ENCODE results near the gene SPRED2.

SPRED2 gene

GRCh38 chr2:65294701-65295100 lies 137.7 kb downstream of the SPRED2 start:
- FAIRE-seq (no peak), DNase-seq (ENCODE audit: extremely low spot score, insufficient read length, low read depth) (no peak)

- DNase-seq (ENCODE audit: extremely low spot score, insufficient read length, low read depth) (no peak), FAIRE-seq (no peak)
Observed at GRCh38 chr2:65294136-65294535, 138.3 kb downstream of the SPRED2 start.

GRCh38 chr2:65293376-65293775 lies 139.0 kb downstream of the SPRED2 start:
- no peak for DNase-seq (ENCODE audit: extremely low spot score, insufficient read length, low read depth)
- no peak for FAIRE-seq

DNA sequence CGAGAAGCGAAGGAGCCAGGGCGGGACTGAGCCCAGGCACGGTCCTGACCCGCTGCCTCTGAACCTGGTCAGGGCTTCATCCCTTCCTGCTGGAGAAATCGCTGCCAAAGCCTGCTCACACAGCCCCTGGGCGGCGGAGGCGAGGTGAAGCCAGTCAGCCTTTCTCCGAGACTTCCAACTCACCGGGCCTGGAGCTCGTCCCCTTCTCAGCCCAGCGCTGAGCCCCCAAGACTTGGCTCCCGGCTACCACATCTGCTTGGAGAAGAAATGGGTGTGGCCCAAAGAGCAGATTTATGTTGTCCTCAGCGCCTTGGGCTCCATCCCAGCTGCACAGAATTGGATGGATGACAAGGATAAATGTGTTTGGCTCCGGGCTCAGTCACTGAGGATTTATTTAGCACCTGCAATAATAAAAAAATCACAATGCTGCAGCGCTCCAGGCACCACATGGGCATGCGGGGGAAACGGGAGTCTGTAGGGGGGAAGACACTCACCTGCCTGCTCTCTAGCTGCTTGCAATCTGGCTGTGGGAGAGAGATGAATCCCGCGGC lies 139.9 kb downstream of the SPRED2 start:
- FAIRE-seq (no peak), DNase-seq (ENCODE audit: extremely low spot score, insufficient read length, low read depth) (no peak)

DNA sequence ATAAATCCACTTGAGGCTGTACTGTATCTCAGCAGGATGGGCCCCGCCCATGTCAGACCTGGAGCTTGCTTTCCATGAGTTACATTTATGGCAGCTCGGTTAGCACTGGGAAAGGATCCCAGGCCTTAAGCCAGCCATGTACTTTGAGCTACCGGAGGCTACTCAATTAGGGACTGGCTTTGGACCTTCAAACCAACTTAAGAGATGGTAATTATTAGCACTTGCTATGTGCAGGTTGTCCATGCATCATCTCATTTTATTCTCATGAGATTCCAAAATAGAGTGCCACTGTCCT lies 140.3 kb downstream of the SPRED2 start:
- DNase-seq (ENCODE audit: extremely low spot score, insufficient read length, low read depth): no peak
- no peak for FAIRE-seq

GRCh38 chr2:65291216-65292105 lies 140.9 kb downstream of the SPRED2 start:
- no peak for FAIRE-seq
- no peak for DNase-seq (ENCODE audit: extremely low spot score, insufficient read length, low read depth)

DNA sequence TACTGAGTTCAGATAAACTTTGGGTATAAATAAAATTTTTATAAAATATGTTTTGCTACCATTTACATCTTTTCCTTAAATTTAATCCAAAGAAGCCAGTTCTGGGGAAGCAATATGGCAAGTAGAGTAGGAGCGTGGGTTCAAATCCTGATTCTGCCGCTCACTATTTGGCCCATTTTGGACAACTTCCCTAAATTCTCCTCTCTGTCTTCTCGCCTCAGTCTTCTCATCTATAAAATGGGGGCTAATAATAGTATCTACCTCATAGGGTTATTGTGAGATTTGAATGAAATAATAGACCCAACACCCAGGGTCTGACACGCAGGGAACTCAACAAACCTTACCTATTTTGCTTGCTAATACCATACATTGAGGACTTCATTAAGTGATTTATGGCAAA lies 145.0 kb downstream of the SPRED2 start:
- DNase-seq (ENCODE audit: extremely low spot score, insufficient read length, low read depth) (no peak), FAIRE-seq (no peak)

- DNase-seq (ENCODE audit: extremely low spot score, insufficient read length, low read depth) (no peak), FAIRE-seq (no peak)
Observed at GRCh38 chr2:65282477-65283053, 149.8 kb downstream of the SPRED2 start.

GRCh38 chr2:65281627-65282351 lies 150.6 kb downstream of the SPRED2 start:
- no peak for DNase-seq (ENCODE audit: extremely low spot score, insufficient read length, low read depth)
- no peak for FAIRE-seq

- FAIRE-seq: no peak
- DNase-seq (ENCODE audit: extremely low spot score, insufficient read length, low read depth): no peak
Observed at GRCh38 chr2:65279756-65280155, 152.6 kb downstream of the SPRED2 start.

- peak; percentile 5 for FAIRE-seq
Observed at GRCh38 chr2:65278531-65278981, 153.8 kb downstream of the SPRED2 start.

GRCh38 chr2:65277791-65278483 lies 154.5 kb downstream of the SPRED2 start:
- DNase-seq (ENCODE audit: extremely low spot score, insufficient read length, low read depth) (no peak), FAIRE-seq (peak; percentile 31)

More at GRCh38 chr2:65278531-65278981, 153.8 kb downstream of the SPRED2 start:
- no peak for DNase-seq (ENCODE audit: extremely low spot score, insufficient read length, low read depth)

- DNase-seq (ENCODE audit: extremely low spot score, insufficient read length, low read depth) (no peak), FAIRE-seq (no peak)
Observed at GRCh38 chr2:65277118-65277517, 155.3 kb downstream of the SPRED2 start.

DNA sequence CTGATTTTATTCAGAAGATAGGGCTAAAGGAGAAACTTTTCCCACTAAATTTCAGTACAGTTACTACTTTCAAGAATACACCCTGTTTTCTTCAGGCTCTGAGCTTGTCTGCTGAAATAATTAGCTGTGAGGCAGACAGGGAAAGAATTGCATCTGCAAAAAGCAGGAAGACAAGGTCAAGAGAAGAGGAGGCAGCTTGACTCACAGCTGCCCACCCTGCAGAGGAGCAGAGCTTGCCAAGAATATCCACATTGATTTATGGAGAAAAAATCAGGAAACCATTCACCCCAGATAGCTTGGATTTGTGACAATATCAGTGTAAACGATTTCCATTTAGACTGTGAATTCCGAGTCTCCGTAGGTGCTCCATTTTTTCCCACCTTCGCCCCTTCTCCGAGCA lies 155.8 kb downstream of the SPRED2 start:
- FAIRE-seq (no peak), DNase-seq (ENCODE audit: extremely low spot score, insufficient read length, low read depth) (no peak)

- DNase-seq (ENCODE audit: extremely low spot score, insufficient read length, low read depth) (no peak), FAIRE-seq (no peak)
Observed at GRCh38 chr2:65275141-65275915, 157.1 kb downstream of the SPRED2 start.

DNA sequence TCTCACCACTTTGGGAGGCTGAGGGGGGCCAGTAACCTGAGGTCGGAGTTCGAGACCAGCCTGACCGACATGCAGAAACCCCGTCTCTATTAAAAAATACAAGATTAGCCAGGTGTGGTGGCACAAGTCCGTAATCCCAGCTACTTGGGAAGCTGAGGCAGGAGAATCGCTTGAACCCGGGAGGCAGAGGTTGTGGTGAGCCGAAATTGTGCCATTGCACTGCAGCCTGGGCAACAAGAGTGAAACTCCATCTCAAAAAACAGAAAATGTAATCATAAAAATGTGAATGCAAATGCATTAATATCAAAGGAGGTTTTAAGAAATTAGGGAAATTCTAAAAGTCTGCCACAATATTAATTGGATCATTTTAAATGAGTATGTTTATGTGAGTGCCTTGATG lies 159.1 kb downstream of the SPRED2 start:
- FAIRE-seq (no peak), DNase-seq (ENCODE audit: extremely low spot score, insufficient read length, low read depth) (no peak)

DNA sequence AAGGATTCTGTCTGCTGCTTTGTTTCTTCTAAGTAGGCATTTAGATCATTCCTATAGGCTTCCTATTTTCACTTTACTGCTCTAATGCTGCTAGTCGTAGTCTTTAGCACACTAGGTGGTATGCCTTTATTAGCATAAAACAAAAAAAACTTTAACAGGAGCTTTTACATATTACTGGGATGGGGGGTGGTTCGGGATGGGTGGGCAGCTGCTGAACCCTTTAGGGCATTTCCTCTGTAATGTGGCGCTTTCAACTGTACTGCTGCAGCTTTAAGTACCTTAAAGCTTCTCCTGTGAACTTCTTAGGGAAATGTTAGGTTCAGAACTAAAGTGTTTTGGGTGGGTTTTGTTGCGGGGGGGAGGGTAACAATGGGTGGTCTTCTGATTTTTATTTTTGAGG lies 163.4 kb downstream of the SPRED2 start:
- FAIRE-seq (no peak), DNase-seq (ENCODE audit: extremely low spot score, insufficient read length, low read depth) (no peak)

DNA sequence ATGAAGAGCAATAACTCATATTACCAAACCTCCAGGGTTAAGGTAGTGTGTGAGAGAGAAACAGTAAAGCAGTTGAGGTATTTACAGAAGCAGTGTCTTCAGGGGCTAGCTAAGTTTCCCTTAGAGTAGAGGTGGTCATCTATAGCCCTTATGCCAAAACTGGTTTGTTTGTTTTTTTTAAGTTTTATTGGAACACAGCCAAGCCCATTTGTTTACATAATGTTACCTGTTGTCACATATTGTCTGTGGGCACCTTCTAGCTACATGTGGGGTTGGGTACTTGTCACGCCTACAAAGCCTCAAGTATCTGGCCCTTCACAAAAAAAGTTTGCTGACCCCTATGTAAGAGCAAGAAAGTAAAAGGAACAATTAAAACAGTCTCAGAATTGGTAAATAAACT lies 165.4 kb downstream of the SPRED2 start:
- DNase-seq (ENCODE audit: extremely low spot score, insufficient read length, low read depth) (no peak), FAIRE-seq (no peak)

DNA sequence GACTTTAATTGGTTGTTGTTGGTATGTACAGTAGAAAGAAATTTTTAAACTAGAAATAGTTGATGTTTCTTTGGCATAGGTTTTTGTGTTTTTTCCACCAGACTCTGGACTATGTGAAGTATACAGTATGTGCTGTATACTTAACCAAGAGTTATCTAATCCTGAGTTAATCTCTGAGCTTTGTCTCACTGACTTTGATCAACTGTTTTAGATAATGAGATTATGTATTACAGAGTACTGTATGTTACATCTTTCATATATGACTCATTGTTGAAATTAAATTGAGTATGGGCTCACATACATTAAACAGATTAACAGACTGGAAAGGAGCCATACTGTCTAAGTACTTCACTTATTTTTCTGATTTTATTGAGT lies 166.7 kb downstream of the SPRED2 start:
- no peak for DNase-seq (ENCODE audit: extremely low spot score, insufficient read length, low read depth)

More for the DNA sequence above, 166.7 kb downstream of the SPRED2 start:
- no peak for FAIRE-seq

Data from GM18507 (cell line).